GM18868 (cell line): Measurements from ENCODE around the gene KERA.

Source experiments
- ATAC-seq: cut with Tn5 transposase; IDR thresholded peaks from one replicate; pipeline ENCODE4 v1.9.1; 2021; ENCODE audit warnings: mild to moderate bottlenecking, moderate library complexity; ENCODE audit not compliant: unreplicated experiment

The KERA gene

DNA sequence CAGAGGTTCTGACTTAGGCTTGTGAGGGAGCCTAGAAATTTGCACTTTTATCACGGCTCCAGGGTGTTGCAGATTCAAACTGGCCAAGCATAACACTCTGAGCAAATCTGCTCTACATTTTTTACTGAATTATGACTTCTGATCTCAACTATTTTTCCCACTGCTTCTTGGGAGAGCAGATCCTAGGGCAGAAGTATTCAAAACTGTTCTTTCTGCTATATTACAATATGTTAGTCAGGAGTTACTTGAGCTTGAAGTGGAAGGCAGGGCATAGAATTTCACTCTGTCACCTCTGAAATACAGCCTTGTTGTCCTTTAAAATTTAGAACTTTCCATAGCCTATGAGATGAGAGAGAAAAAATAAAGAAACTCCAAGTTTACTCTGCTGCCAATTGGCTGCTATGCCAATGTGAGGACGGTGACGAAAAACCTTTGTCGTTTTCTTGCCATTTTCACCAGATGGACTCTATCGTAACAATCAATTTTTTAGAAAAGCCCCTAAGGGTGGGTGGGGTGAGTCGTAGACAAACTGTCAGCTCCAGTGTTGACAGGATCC is 16.4 kb upstream of the KERA start:
- ATAC-seq, result no peak

- ATAC-seq, result no peak
Measured at GRCh38 chr12:91073426-91073825, 15.6 kb upstream of the KERA start.

GRCh38 chr12:91072931-91073330 is 15.1 kb upstream of the KERA start:
- ATAC-seq, result no peak

GRCh38 chr12:91070936-91071335 is 13.1 kb upstream of the KERA start:
- no peak for ATAC-seq

- no peak for ATAC-seq
Measured at GRCh38 chr12:91065396-91065795, 7.6 kb upstream of the KERA start.

- no peak for ATAC-seq
Measured at GRCh38 chr12:91064640-91065039, 6.8 kb upstream of the KERA start.

GRCh38 chr12:91061091-91061490 is 3.3 kb upstream of the KERA start:
- no peak for ATAC-seq

DNA sequence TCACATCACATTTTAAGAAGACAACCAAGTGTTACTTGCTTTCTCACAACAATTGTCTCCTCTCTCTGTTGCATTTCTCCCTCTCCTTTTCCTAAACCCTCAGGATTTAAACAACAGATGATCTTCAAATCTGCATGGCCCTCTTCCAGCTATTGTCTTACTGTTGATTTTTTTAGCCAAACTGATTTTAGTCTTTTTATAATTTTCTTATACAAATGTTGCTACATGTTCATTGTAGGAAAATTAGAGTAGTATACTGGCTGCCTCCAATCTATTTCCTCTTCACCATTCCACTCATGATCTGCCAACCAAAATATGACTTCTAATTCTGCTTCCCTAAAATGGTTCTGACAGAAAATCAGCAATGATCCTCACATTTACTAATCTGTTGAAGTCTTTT is 1.4 kb upstream of the KERA start:
- no peak for ATAC-seq

GRCh38 chr12:91058786-91059185 is 962 bp upstream of the KERA start:
- no peak for ATAC-seq

DNA sequence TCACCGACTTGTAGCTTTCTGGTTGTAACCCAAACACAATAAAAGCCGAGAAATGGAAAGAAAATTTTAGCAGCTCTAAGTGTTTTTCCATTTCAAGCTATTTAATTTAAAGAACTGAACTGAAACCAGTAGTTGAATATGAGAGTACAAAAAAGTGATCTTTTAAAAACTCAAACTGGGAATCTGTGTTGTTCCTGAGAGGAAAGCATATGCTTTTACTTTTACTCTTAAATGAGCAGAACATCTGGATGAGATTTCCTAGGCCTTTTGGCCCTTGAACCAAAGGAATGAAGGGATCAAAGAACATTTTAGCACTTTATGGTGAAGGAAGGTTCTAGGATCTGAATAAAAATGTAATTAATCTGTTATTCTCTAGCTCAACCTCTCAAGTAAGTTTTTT is 1.3 kb downstream of the KERA start:
- no peak for ATAC-seq

DNA sequence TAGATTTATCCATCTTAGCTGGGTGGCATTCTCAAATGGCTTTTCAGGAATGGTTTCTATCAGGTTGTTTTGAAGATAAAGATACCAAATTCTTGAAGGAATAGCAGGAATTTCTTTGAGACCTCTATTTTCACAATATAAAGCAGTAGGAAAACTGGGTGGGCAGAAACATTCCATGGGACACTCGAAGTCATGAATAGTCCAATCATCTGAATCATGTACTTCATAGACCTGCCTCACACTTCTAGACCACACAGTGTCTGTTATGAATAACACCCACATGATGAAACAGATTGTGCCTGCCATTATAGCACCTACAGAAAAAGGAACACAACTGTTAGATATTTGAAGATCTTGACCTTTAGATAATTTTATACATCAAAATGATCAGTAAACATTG is 1.8 kb downstream of the KERA start:
- ATAC-seq, result no peak

DNA sequence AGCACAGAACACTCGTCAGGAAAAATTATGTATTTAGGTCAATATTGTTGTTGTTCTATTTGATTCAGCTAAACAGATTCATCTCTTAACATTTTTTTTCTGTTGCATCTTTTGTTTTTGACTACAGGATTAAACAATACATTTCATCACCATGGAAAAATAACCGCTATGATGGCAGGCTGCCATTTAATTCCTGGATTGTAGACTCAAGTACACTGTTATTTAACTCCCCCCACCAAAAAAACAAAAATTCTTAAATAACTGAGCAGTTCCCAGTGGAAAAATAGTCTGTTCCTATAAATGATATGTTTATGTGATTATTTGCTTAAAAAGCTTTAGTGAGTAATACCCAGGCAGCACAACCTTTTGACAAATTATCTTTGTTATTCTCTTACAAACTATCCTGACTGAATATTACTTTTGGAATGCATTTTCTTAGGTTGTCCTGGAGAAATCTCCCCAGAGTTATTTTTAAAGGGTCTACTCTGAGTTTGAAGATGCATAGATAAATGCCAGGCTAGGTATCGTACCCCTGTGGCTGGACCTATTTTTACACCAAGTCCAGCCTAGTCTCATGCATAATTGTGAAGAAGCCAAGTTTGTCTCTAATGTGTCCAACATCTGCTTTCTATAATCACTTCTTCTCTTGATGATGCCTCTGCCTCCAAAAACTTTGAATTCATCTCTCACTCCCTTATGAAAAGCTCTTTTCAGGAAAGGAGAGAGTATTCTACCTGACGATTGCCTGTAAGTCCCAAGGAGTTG is 3.7 kb downstream of the KERA start:
- ATAC-seq, result no peak

DNA sequence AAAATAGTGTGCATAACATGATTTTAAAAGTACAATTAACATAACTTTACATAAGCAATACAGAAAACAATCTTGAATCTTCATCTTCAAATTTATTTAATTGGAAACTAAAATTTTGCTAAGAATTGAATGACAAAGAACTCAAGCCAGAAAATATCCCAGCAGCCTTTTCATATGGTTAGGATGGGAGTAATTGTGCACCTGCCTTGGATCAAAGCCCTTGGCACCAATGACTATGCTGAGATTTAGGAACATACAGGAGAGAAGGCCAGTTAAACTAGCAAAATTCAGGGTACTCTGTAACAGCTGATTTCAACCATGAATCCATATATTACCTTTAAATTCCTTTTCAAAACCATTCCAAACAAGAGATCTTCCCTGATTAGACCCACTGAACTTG is 5.8 kb downstream of the KERA start:
- no peak for ATAC-seq

DNA sequence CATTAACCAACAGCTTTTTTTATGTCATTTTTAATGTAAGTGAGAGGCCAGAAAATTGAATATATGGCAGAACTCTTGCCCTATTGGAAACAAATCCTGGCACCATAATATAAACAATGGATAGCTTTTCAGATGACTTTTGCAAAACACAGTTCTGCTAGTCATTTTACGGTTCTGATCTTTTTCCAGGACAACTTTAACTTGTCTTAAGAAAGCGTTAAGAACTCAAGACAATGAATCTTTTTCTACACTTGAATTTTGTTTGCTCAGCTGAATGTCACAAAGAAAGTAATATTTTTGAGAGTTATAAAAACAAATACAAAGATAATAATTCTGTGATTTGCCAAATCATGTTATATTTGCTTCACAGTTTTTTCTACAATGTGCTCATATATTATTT is 13.2 kb downstream of the KERA start:
- ATAC-seq, result no peak

GRCh38 chr12:91043408-91043807 is 14.4 kb downstream of the KERA start:
- ATAC-seq, result no peak

- no peak for ATAC-seq
Measured at GRCh38 chr12:91040096-91040755, 17.6 kb downstream of the KERA start.

- ATAC-seq, result no peak
Measured at GRCh38 chr12:91037276-91037675, 20.5 kb downstream of the KERA start.

- no peak for ATAC-seq
Measured at GRCh38 chr12:91033251-91033650, 24.6 kb downstream of the KERA start.

- ATAC-seq, result peak; percentile 85
Measured at GRCh38 chr12:91023326-91024004, 34.4 kb downstream of the KERA start.

- no peak for ATAC-seq
Measured at GRCh38 chr12:91021076-91021475, 36.7 kb downstream of the KERA start.

DNA sequence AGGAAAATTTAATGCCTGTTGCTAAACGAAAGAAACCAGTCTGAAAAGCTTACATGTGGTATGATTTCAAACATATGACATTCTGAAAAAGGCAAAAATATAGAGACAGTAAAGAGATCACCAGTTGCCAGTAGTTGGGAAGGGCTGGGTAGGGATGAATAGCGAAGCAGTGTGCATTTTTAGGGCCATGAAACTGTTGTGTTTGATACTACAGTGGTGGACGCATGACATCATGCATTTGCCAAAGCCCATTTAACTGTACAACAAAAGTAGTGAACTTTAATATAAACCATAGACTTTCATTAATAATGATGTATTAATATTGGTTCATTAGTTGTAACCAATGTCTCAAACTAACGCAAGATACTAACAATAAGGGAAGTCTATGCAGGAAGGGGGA is 38.4 kb downstream of the KERA start:
- no peak for ATAC-seq
